NCI-H1930 (cell line): Measurements from ENCODE around the gene NAIF1.
"Not testable (repeated sequence)": the region's sequence is repeated elsewhere in the genome, so short reads cannot be mapped to it uniquely, and the experiment has no call there.

Experiments
- DNase-seq, 2 experiments: peaks; one replicate each; lab custom pipeline; 2025; lab: John Stamatoyannopoulos, UW

Gene NAIF1, protein sequence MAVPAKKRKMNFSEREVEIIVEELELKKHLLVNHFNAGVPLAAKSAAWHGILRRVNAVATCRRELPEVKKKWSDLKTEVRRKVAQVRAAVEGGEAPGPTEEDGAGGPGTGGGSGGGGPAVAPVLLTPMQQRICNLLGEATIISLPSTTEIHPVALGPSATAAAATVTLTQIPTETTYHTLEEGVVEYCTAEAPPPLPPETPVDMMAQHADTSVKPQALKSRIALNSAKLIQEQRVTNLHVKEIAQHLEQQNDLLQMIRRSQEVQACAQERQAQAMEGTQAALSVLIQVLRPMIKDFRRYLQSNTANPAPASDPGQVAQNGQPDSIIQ

GRCh38 chr9:128066713-128067644 is at the start of gene NAIF1:
TSS of gene NAIF1 (minus strand) at chr9:128067320. CDS start at chr9:128067101, 219 bp downstream.
- peak; percentile 97 to 98 for DNase-seq

DNA sequence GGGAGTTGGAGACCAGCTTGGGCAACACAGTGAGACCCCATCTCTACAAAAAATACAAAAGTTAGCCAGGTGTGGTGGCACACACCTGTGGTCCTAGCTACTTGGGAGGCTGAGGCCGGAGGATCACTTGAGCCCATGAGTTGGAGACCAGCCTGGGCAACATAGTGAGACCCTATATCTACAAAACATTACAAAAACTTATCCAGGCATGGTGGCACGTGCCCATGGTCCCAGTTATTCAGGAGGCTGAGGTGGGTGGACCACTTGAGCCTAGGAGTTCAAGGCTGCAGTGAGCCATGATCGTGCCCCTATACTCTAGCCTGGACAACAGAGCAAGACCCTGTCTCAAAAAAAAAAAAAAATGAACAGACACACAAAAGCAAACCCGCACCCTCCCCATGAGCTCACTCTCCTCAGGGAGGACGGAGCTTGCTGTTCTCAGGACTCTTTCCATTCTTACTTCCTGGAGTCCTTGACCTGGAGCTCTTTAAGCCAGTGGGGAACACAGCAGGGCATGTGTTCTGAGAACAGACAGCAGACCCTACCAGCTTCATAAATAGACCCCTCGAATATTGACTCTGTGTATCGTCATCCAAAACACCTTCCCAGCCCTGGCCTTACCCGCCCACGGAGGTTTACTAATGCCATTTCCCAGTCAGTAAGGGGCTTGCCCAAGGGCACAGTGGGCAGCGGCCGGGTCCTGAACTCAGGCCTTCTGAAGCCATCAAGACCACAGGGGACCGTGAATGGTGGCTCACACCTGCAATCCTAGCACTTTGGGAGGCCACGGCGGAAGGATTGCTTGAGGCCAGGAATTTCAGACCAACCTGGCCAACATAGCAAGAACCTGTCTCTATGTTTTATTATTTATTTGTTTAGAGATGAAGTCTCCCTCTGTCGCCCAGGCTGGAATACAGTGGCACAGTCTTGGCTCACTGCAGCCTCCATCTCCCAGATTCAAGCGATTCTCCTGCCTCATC is 49.3 kb upstream of the NAIF1 start:
- no peak for DNase-seq

GRCh38 chr9:128115187-128116103 is 48.3 kb upstream of the NAIF1 start:
- DNase-seq, result no peak

GRCh38 chr9:128114326-128115186 is 47.4 kb upstream of the NAIF1 start:
- no peak for DNase-seq

DNA sequence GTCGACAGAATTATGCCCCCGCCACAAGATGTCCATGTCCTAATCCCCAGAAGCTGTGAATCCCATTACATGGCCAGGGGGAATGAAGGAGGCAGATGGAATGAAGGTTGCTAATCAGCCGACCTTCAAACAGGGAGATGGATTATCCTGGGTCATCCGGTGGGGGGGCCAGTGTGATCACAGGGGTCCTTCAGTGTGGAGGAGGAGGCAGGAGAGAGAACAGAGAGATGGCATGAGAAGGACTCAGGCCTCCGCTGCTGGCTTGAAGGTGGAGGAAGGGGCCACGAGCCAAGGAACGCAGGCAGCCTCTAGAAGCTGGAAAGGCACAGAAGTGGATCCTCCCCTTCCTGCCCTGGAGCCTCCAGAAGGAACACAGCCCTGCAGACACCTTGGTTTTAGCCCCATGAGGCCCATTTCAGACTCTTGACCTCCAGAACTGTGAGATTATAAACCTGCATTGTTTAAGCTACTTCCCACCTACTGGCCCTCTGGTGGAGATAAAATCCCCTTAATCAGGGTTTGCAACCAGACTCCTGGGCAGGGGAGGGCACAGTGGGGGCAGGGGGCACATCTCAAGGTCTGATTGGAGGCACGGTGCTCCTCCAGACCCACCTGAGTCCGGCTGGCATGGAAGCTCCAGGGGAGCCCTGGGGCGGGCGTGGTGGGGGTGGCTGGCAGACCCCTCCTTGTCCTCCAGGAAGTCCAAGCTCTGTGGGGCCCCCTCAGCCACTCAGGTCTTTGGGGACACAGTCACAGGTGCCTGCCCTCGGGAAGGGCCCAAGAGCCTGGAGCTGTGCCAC is 46.6 kb upstream of the NAIF1 start:
- DNase-seq, result no peak

DNA sequence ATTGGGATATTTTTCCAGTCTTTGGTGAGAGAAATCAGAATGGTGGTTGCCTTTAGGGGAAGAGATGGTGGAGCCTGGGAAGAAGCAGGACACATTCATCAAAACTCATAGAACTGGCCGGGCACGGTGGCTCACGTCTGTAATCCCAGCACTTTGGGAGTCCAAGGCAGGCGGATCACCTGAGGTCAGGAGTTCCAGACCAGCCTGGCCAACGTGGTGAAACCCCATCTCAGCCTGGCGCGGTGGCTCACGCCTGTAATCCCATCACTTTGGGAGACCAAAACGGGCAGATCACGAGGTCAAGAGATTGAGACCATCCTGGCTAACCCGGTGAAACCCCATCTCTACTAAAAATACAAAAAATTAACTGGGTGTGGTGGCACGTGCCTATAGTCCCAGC is 44.6 kb upstream of the NAIF1 start:
- DNase-seq, result not testable (repeated sequence)

DNA sequence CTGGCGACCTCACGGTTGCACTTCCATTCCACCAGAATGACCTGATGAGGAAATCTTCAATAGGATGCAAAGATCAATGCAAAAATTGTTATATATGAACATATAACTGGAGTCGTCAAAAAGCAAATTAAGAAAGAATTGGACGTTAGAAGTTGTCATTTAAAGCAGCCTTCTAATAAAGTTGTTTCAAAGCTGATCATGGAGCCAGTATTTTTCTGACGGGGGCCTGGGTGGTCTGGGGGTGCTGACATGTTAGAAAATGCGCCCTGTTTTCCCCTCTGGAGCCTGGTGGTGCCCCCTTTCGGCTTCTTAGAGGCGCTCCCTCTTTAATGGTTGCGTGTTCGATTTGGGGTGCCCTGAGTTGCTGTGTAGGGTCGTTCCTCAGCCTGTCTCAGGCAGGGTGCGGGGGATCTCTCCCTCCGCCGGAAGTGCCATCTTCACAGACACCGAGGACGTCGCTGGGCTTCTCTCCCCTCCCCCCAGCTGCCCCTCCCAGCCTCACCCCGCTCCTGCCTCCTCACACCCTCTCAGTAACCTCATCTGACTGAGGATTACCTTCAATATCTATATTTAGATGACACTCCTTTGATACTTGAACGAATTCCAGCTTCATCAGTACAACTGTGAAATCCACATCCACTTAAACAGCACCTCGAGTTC is 42.1 kb upstream of the NAIF1 start:
- DNase-seq, result no peak

GRCh38 chr9:128108269-128109049 is 41.3 kb upstream of the NAIF1 start:
- DNase-seq, result no peak

GRCh38 chr9:128107468-128108268 is 40.5 kb upstream of the NAIF1 start:
- DNase-seq, result no peak

- DNase-seq, result no peak
Observed at GRCh38 chr9:128106940-128107467, 39.9 kb upstream of the NAIF1 start.

- no peak for DNase-seq
Observed at GRCh38 chr9:128106181-128106939, 39.2 kb upstream of the NAIF1 start.

- no peak for DNase-seq
Observed at GRCh38 chr9:128105538-128106175, 38.5 kb upstream of the NAIF1 start.

- no peak for DNase-seq
Observed at GRCh38 chr9:128104171-128104618, 37.1 kb upstream of the NAIF1 start.

- DNase-seq, result no peak
Observed at GRCh38 chr9:128103589-128103962, 36.5 kb upstream of the NAIF1 start.
